ENCODE measurements around the gene MAPK13. TPM values are rescaled to one million over a fixed set of nuclear protein-coding genes. Genes with fewer than 3 reads are reported as not detected.

MAPK13 gene
- 11.3 and 13.9 TPM in 2 replicates for total RNA-seq

GRCh38 chr6:36129941-36130666 lies at the start of gene MAPK13:
Gene MAPK13, plus strand, starts transcription at chr6:36130513. Its CDS starts 70 bp downstream, at chr6:36130583.

Other genes with a start within 250 kb of the MAPK13 start
- 38.7 and 56.6 TPM in 2 replicates for gene SRPK1, start 209.4 kb upstream of the MAPK13 start, total RNA-seq
- under 0.01 and 0.87 TPM in 2 replicates for gene SLC26A8, start 105.9 kb upstream of the MAPK13 start, total RNA-seq
- 65.2 and 78.8 TPM in 2 replicates for gene MAPK14, start 102.7 kb upstream of the MAPK13 start, total RNA-seq
- gene BRPF3, start 66.2 kb downstream of the MAPK13 start, total RNA-seq: 14.4 and 15.5 TPM in 2 replicates
- not detected in 2 replicates for gene PNPLA1, start 139.5 kb downstream of the MAPK13 start, total RNA-seq
- gene BNIP5, start 206.4 kb downstream of the MAPK13 start, total RNA-seq: not detected in 2 replicates

All from smooth muscle cell of trachea (primary cell).